ENCODE data around the gene ZBTB7A. TPM values are rescaled to one million over a fixed set of nuclear protein-coding genes. Genes with fewer than 3 reads are reported as not detected.
"Not testable (repeated sequence)": the region's sequence is repeated elsewhere in the genome, so short reads cannot be mapped to it uniquely, and the experiment has no call there.

ZBTB7A gene
- total RNA-seq, 2 experiments from 2014 or later = 24.0 to 26.4 TPM

DNA sequence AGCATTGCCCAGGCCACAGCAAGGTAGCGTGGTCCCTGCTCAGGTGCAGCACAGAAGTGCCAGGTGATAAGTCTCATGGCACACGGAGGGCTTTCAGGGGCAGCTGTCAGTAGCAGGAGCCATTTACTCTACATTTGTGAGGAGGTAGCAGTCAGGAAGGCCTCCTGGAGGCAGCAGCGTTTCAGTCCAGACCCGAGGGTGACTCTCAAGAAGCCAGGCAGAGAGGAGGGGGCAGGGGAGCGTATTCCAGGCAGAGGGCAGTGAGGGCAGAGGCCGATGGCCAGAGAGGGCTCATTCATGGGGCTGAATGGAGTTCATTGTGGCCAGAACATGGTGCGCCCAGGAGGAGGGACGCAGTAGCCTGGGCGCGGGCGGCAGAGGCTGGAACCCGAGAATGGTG, 50.2 kb downstream of the ZBTB7A start:
- no peak overlapping the region for H3K27ac Mint-ChIP-seq
- peaks cover 2% of the 10 kb centered on the region for H3K36me3 Mint-ChIP-seq (ENCODE audit: low read depth)
- intact Hi-C loops (cut with DNase I, micrococcal nuclease) = no loop called here
- H3K9me3 Mint-ChIP-seq (ENCODE audit: low read depth) = no peaks in the 10 kb centered on the region
- H3K4me1 Mint-ChIP-seq = peaks cover 4% of the 10 kb centered on the region
- no peak overlapping the region for H3K4me3 Mint-ChIP-seq
- POLR2A ChIA-PET = no interaction called here
- CTCF ChIA-PET = no interaction called here
- no peak for ATAC-seq
- no peaks in the 10 kb centered on the region for H3K27me3 Mint-ChIP-seq
- no peak for DNase-seq

GRCh38 chr19:4015705-4016402, 50.8 kb downstream of the ZBTB7A start:
- no peaks in the 10 kb centered on the region for H3K9me3 Mint-ChIP-seq (ENCODE audit: low read depth)
- H3K27ac Mint-ChIP-seq = no peak overlapping the region
- no peak for DNase-seq
- H3K4me3 Mint-ChIP-seq = no peak overlapping the region
- no peak for ATAC-seq
- POLR2A ChIA-PET = no interaction called here
- intact Hi-C loops (cut with DNase I, micrococcal nuclease) = no loop called here
- no peaks in the 10 kb centered on the region for H3K27me3 Mint-ChIP-seq
- peaks cover 8% of the 10 kb centered on the region for H3K4me1 Mint-ChIP-seq
- H3K36me3 Mint-ChIP-seq (ENCODE audit: low read depth) = peaks cover 2% of the 10 kb centered on the region
- CTCF ChIA-PET = no interaction called here

GRCh38 chr19:4014541-4015491, 51.9 kb downstream of the ZBTB7A start:
- Mint-ChIP-seq H3K27me3 (no peaks in the 10 kb centered on the region), H3K27ac (no peak overlapping the region), H3K4me1 (peaks cover 15% of the 10 kb centered on the region), H3K4me3 (no peak overlapping the region), H3K36me3 (ENCODE audit: low read depth) (peaks cover 2% of the 10 kb centered on the region), H3K9me3 (ENCODE audit: low read depth) (no peaks in the 10 kb centered on the region)
- ATAC-seq (peak; percentile 80), DNase-seq (peak; percentile 68)
- POLR2A ChIA-PET = interaction anchor here (0.6 kb wide), 1 partner anchor 306 kb away, joined by 3 read pairs; no protein-coding TSS in a partner anchor
- CTCF ChIA-PET = no interaction called here
- intact Hi-C loops (cut with DNase I, micrococcal nuclease) = no loop called here

DNA sequence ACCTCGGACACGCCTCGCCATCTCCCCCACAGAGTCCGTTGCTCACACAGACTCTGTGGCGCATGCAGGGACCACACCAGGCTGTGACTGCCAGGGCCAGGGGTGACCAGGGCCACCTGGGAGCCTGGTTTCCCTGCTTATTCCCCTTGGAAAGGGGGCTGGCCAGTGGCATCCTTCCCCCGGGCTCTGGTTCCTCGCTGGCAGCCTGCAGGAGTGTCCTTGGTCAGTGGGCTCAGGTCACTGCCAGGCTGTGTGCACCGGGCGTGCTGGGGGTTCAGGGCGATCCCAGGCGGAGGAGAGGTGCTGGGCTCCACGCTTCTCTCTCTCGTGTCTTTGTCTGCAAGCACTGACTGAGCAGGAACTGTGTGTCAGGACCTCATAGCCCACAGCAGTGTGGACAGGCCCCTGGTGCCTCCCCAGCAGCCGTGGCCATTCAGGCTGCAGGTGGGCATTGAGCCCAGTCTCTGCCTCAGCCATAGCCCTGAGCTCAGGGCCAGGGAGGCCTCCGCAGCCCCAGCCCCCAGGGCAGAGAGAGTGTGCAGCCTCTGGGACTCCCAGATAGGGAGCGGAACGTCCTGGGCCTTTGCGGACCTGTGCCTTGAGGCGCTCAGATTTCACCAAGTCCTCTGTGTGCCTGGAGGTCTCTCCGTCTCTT, 52.7 kb downstream of the ZBTB7A start:
- Mint-ChIP-seq H3K27ac (no peak overlapping the region), H3K36me3 (ENCODE audit: low read depth) (peaks cover 2% of the 10 kb centered on the region)

GRCh38 chr19:4012975-4013634, 53.6 kb downstream of the ZBTB7A start:
- ChIA-PET CTCF (interaction anchor here (0.5 kb wide), 1 partner anchor 797 kb away, joined by 3 read pairs; no protein-coding TSS in a partner anchor), POLR2A (no interaction called here)
- Mint-ChIP-seq H3K27ac (no peak overlapping the region), H3K4me3 (no peak overlapping the region), H3K36me3 (ENCODE audit: low read depth) (peaks cover 2% of the 10 kb centered on the region), H3K27me3 (no peaks in the 10 kb centered on the region), H3K9me3 (ENCODE audit: low read depth) (no peaks in the 10 kb centered on the region), H3K4me1 (peaks cover 26% of the 10 kb centered on the region)
- DNase-seq = no peak
- intact Hi-C loops (cut with DNase I, micrococcal nuclease) = no loop called here
- ATAC-seq = no peak

More for the DNA sequence above, 52.7 kb downstream of the ZBTB7A start:
- Mint-ChIP-seq H3K27me3 (no peaks in the 10 kb centered on the region), H3K9me3 (ENCODE audit: low read depth) (no peaks in the 10 kb centered on the region), H3K4me3 (no peak overlapping the region), H3K4me1 (peaks cover 23% of the 10 kb centered on the region)
- CTCF ChIA-PET = no interaction called here
- ATAC-seq (no peak), DNase-seq (no peak)
- intact Hi-C loops (cut with DNase I, micrococcal nuclease) = no loop called here
- POLR2A ChIA-PET = no interaction called here

GRCh38 chr19:4012092-4012974, 54.4 kb downstream of the ZBTB7A start:
- DNase-seq (no peak), ATAC-seq (no peak)
- intact Hi-C loops (cut with DNase I, micrococcal nuclease) = no loop called here
- peaks cover 2% of the 10 kb centered on the region for H3K36me3 Mint-ChIP-seq (ENCODE audit: low read depth)
- ChIA-PET POLR2A (no interaction called here), CTCF (no interaction called here)
- peaks cover 26% of the 10 kb centered on the region for H3K4me1 Mint-ChIP-seq
- H3K4me3 Mint-ChIP-seq = no peak overlapping the region
- H3K9me3 Mint-ChIP-seq (ENCODE audit: low read depth) = no peaks in the 10 kb centered on the region
- H3K27ac Mint-ChIP-seq = no peak overlapping the region
- H3K27me3 Mint-ChIP-seq = no peaks in the 10 kb centered on the region

- peaks cover 26% of the 10 kb centered on the region for H3K4me1 Mint-ChIP-seq
- H3K27ac Mint-ChIP-seq; H3K36me3 Mint-ChIP-seq (ENCODE audit: low read depth); CTCF ChIA-PET; H3K4me3 Mint-ChIP-seq; ATAC-seq; H3K9me3 Mint-ChIP-seq (ENCODE audit: low read depth); H3K27me3 Mint-ChIP-seq; intact Hi-C loops (cut with DNase I, micrococcal nuclease); DNase-seq: not testable (repeated sequence)
- POLR2A ChIA-PET = interaction anchor here (0.5 kb wide), 1 partner anchor 209 kb away, joined by 5 read pairs; no protein-coding TSS in a partner anchor
Measured at GRCh38 chr19:4011430-4011829, 55.3 kb downstream of the ZBTB7A start.

DNA sequence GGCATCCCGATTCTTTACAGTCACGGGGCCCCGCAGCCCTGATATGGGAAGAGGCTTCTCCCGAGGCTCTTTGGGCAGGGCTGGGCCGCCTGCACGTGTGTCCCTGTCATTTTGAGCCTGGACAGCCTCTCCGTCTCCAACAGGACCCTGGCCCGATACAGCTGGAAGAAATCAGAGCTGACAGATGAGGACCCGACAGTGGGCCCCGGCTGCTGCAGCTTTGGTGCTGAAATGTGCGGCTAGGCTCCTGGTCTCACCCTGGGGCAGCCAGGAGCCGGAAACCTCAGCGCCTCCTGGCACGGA, 55.9 kb downstream of the ZBTB7A start:
- H3K36me3 Mint-ChIP-seq (ENCODE audit: low read depth) = peaks cover 2% of the 10 kb centered on the region
- peaks cover 28% of the 10 kb centered on the region for H3K4me1 Mint-ChIP-seq
- intact Hi-C loops (cut with DNase I, micrococcal nuclease) = no loop called here
- DNase-seq (no peak), ATAC-seq (no peak)
- H3K9me3 Mint-ChIP-seq (ENCODE audit: low read depth) = no peaks in the 10 kb centered on the region
- CTCF ChIA-PET = no interaction called here
- POLR2A ChIA-PET = interaction anchor here (0.5 kb wide), 1 partner anchor 210 kb away, joined by 5 read pairs; no protein-coding TSS in a partner anchor
- no peak overlapping the region for H3K27ac Mint-ChIP-seq
- H3K27me3 Mint-ChIP-seq = no peaks in the 10 kb centered on the region
- no peak overlapping the region for H3K4me3 Mint-ChIP-seq

GRCh38 chr19:4009990-4010807, 56.5 kb downstream of the ZBTB7A start:
- intact Hi-C loops (cut with DNase I, micrococcal nuclease) = loop anchor here (5.0 kb wide), 2 partner anchors 52 to 1817 kb away; no protein-coding TSS in a partner anchor
- ATAC-seq = no peak
- Mint-ChIP-seq H3K36me3 (ENCODE audit: low read depth) (peaks cover 2% of the 10 kb centered on the region), H3K4me1 (peaks cover 28% of the 10 kb centered on the region), H3K9me3 (ENCODE audit: low read depth) (no peaks in the 10 kb centered on the region), H3K27ac (no peak overlapping the region), H3K4me3 (no peak overlapping the region), H3K27me3 (no peaks in the 10 kb centered on the region)
- CTCF ChIA-PET = interaction anchor here (0.5 to 1.4 kb wide), 3 partner anchors 130 to 389 kb away, joined by 3 to 4 read pairs (median 3); no protein-coding TSS in a partner anchor
- POLR2A ChIA-PET = interaction anchor here (0.6 kb wide), 1 partner anchor 40 kb away, joined by 3 read pairs; no protein-coding TSS in a partner anchor
- DNase-seq = no peak
